B cell (primary cell): ENCODE measurements around the gene LENG8.

Experiments
- EZH2 ChIP-seq: IDR thresholded peaks from 2 replicates; pipeline ENCODE4 v1.6.1; 2012; ENCODE audit warnings: borderline replicate concordance, low read depth, mild to moderate bottlenecking, moderate library complexity, low read length; ENCODE audit not compliant: insufficient read depth, poor library complexity, severe bottlenecking
- TF ChIP-seq, protein P1 (sequence below): fragments of 200-600 bp; IDR thresholded peaks from one replicate; pipeline ENCODE4 v1.8.0; 2022; ENCODE audit warnings: antibody characterized with exemption, mild to moderate bottlenecking

DNA sequence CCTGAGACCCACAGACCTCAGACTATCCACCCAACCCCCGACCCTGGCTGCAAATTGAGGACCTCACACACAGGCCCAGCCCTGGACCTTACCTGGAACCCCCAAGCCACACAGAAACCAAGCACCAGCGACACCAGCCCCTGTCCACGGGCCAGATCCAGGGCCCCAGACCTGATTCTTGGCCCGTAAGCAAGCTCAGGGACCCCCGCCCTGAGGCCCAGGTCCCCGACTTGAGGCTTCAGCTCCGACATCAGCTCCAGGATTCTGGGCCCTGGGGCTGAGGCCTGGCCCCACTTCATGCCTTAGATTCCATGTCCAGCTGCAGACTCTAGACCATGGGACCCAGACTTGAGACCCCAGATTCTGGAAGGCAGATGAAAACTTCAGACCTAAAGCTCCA, 27.5 kb upstream of the LENG8 start:
- TF ChIP-seq, protein P1, sequence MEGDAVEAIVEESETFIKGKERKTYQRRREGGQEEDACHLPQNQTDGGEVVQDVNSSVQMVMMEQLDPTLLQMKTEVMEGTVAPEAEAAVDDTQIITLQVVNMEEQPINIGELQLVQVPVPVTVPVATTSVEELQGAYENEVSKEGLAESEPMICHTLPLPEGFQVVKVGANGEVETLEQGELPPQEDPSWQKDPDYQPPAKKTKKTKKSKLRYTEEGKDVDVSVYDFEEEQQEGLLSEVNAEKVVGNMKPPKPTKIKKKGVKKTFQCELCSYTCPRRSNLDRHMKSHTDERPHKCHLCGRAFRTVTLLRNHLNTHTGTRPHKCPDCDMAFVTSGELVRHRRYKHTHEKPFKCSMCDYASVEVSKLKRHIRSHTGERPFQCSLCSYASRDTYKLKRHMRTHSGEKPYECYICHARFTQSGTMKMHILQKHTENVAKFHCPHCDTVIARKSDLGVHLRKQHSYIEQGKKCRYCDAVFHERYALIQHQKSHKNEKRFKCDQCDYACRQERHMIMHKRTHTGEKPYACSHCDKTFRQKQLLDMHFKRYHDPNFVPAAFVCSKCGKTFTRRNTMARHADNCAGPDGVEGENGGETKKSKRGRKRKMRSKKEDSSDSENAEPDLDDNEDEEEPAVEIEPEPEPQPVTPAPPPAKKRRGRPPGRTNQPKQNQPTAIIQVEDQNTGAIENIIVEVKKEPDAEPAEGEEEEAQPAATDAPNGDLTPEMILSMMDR = no peak
- no peak for TF ChIP-seq EZH2
